PFSK-1 (cell line): ENCODE data around the gene C1QA.

ENCODE experiments used
- FOXP2 ChIP-seq: optimal IDR thresholded peaks from 2 replicates; pipeline ENCODE3; 2011; ENCODE audit warnings: borderline replicate concordance, control low read depth, inconsistent platforms; ENCODE audit not compliant: insufficient read depth; ENCODE audit errors: extremely low read length, extremely low read depth
- POLR2AphosphoS5 ChIP-seq: IDR thresholded peaks from 2 replicates; pipeline ENCODE4 v1.6.1; 2012; ENCODE audit warnings: low read depth, mild to moderate bottlenecking, control low read depth, low read length, moderate library complexity
- REST ChIP-seq, 2 experiments: IDR thresholded peaks; 2 replicates each; pipeline versions ENCODE4 v1.6.1 to v1.8.0; 2011 to 2012; ENCODE audit warnings: low read depth in 2 of 2, low read length in 2 of 2, control low read depth in 1 of 2, inconsistent platforms in 1 of 2, mild to moderate bottlenecking in 1 of 2, moderate library complexity in 1 of 2; ENCODE audit not compliant: insufficient read depth in 1 of 2
- SIN3A ChIP-seq: IDR thresholded peaks from 2 replicates; pipeline ENCODE4 v1.6.1; 2012; ENCODE audit warnings: mild to moderate bottlenecking, low read length, moderate library complexity, borderline replicate concordance; ENCODE audit not compliant: insufficient read depth
- TAF1 ChIP-seq: IDR thresholded peaks from 2 replicates; pipeline ENCODE4 v1.6.1; 2012; ENCODE audit warnings: low read length, control low read depth, borderline replicate concordance; ENCODE audit not compliant: insufficient read depth

The C1QA gene

GRCh38 chr1:22613951-22614350 is 22.5 kb upstream of the C1QA start:
- no peak for TF ChIP-seq REST (IDR thresholded peaks at IDR 0.05; ENCODE audit: insufficient read depth in 1 of 2, low read depth in 2 of 2, low read length in 2 of 2)
- TF ChIP-seq FOXP2 = no peak
- no peak for TF ChIP-seq TAF1
- no peak for TF ChIP-seq POLR2AphosphoS5
- TF ChIP-seq SIN3A = no peak

- TF ChIP-seq FOXP2 (no peak), REST (IDR thresholded peaks at IDR 0.05; ENCODE audit: insufficient read depth in 1 of 2, low read depth in 2 of 2, low read length in 2 of 2) (no peak), POLR2AphosphoS5 (no peak), SIN3A (no peak), TAF1 (no peak)
Observed at GRCh38 chr1:22615886-22616285, 20.5 kb upstream of the C1QA start.

GRCh38 chr1:22616571-22616970 is 19.9 kb upstream of the C1QA start:
- TF ChIP-seq POLR2AphosphoS5 = no peak
- TF ChIP-seq REST (IDR thresholded peaks at IDR 0.05; ENCODE audit: insufficient read depth in 1 of 2, low read depth in 2 of 2, low read length in 2 of 2) = no peak
- no peak for TF ChIP-seq SIN3A
- TF ChIP-seq FOXP2 = no peak
- no peak for TF ChIP-seq TAF1

- no peak for TF ChIP-seq SIN3A
- TF ChIP-seq POLR2AphosphoS5 = no peak
- no peak for TF ChIP-seq TAF1
- no peak for TF ChIP-seq REST (IDR thresholded peaks at IDR 0.05; ENCODE audit: insufficient read depth in 1 of 2, low read depth in 2 of 2, low read length in 2 of 2)
- TF ChIP-seq FOXP2 = no peak
Observed at GRCh38 chr1:22618056-22618455, 18.4 kb upstream of the C1QA start.

GRCh38 chr1:22619252-22619651 is 17.2 kb upstream of the C1QA start:
- TF ChIP-seq FOXP2 (no peak), SIN3A (no peak), POLR2AphosphoS5 (no peak), TAF1 (no peak), REST (IDR thresholded peaks at IDR 0.05; ENCODE audit: insufficient read depth in 1 of 2, low read depth in 2 of 2, low read length in 2 of 2) (no peak)
